NCI-H187 (cell line): Measurements from ENCODE around the gene DNAH10.

Experiments
- DNase-seq, 2 experiments: peaks; one replicate each; lab custom pipeline; 2025; lab: John Stamatoyannopoulos, UW

The DNAH10 gene

DNA sequence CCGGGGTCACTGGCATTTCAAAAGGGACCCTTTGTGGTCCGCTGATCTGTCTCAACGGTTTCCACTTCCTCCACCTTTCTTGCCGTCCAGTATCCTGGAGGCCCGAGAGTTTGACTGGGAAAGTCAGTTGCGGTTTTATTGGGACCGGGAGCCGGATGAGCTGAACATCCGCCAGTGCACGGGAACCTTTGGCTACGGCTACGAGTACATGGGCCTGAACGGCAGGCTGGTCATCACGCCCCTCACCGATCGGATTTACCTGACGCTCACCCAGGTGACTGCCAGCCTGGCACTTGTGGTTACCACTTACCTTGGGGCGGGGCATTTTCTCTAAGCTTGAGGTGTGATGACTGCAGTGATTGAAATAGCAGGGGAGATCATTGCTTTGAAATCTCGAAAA lies 83.8 kb downstream of the DNAH10 start:
- peak in 1 of 2 experiments; percentile 22 for DNase-seq

DNA sequence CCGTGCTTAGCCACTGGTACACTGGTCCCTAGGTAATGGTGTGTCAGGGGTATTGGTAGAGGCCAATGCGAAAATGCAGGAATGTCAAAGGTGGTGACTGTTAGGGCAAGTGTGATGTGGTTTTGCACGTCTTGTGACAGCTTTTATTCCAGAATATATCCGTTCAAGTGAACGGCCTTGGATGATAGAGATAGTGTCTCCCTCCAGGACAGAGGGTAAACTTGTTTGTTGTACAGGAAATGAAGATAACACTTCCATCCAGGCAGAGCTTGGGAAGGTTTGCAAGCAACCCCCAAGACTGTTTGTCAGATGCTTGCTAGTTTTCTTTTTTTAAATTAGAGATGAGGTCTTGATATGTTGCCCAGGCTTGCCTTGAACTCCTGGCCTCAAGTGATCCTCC lies 84.2 kb downstream of the DNAH10 start:
- DNase-seq = no peak

DNA sequence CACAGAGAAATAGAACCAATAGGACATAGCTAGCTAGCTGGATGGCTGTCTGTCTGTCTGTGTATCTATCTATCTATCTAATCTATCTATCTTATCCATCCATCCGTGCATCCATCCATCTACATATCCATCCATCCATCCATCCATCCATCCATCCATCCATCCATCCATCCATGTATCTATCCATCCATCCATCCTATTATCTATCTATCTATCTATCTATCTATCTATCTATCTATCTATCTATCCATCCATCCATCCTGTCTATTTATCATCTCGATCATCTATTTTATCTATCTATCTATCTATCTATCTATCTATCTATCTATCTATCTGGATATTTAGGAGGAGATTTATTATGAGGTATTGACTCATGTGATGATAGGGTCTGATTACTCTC lies 84.9 kb downstream of the DNAH10 start:
- DNase-seq = no peak

DNA sequence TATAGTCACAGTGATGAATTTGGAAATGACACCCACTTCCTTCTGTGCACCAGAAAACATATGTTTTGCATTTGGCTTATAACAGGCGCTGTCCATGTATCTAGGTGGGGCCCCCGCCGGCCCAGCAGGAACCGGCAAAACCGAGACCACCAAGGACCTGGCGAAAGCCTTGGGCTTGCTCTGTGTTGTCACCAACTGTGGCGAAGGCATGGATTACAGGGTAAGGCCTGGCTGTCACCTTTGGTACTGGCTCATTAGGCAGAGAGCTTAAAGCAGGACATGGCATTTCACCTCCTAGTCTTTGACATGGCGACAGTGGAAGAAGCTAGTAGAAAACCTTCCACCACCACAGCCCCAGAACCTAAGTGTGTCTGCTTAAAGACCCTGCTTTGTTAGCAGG lies 85.8 kb downstream of the DNAH10 start:
- no peak for DNase-seq

DNA sequence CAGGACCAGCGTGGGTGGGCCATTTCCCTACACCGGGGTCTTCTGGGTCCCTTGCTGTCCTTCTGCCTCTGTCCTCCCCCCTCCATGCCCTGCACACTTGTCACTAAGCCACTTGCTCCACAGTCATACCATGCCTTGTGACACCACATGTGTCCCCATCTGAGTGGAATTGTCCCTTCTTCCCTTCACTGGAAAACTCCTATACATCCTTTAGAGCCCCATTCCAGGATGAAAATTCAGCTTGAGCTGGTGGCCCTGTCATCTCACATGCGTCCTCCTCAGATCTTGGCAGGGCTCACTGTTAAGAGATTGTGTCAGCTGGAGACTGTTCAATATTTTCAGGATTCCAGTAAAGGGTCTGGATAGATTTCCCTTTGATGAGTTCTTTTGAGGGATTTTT lies 87.4 kb downstream of the DNAH10 start:
- no peak for DNase-seq

DNA sequence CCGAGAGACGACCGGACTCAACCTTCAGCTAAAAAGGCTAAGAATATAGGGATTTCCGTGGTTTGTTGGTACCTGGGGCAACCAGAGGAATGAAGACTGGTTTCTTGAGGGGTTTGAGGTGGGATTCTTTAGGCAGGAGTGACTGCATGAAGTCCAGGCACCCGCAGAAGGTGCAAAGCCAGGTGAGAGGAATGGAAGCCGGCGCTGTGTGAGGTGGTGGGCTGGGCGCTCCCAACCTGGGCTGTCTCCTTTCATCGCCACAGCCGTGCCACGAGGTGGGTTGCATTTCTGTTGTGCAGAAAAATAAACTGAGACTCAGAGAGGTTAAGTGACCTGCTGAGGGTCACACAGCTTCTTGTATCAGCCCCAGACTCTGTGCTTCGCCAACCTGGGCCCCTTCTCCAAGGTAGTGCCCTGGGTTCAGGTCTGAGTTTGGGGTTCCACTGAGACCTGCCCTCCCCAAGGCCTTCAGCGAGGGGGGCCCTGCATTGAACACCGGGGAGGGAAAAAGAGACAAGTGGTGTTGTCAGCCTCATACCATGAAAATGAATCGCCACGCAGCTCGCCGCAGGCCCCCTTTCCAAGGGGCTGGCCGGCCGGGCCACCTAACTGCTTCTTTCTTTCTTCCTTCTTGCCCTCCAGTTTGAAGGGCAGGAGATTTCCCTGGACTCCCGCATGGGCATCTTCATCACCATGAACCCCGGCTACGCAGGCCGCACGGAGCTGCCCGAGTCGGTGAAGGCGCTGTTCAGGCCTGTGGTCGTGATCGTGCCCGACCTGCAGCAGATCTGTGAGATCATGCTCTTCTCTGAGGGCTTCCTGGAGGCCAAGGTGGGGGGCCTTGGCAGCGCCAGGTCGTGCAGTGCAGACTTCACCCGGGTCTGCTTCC lies 88.4 kb downstream of the DNAH10 start:
- no peak for DNase-seq

DNA sequence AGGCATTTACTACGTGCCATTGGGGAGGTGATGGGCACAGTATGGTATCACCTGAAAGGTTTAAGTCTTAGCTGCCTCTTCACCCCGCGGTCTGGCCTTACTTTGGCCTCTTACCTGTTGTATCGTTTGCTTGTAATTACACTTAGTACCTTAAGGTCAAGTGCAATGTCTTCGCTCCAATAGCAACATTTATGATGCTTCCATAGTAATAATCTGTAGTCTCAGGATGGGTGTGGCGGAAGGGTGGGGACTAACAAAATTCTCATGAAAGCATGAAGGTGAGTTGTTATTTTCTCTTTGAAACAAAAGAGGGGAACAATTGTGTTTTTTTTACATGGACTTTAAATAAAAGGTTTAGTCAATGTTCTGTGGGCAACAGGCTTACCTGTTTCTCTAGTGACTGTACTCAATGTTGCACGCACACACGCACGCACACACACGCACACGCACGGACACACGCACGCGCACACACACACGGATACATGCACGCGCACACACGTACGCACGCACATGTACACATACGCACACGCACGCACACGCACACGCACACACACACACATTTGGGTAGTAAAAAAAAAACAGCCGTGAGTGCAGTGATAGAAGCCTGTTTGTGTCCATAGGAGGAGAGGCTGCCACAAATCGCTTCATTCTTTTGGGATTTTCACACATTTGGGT lies 91.4 kb downstream of the DNAH10 start:
- no peak for DNase-seq

DNA sequence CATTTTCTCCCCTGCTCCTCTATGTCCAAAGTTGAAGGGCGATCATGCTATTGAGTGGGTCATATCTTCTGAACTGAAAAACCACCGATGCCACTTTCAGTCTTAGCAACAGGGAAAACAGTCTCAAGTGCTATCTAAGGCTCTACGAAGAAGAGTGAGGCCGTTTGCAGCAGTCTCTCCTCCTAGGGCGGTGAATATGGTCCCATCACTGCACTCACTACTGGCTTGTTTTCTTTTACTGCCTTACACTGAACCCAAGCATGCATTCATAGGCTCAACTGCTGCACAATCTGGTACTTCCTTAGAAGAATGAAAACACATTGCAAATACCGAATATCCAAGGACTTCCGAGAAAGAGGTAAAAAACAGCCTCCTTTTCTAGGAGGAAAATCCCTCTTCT lies 92.1 kb downstream of the DNAH10 start:
- DNase-seq = no peak

DNA sequence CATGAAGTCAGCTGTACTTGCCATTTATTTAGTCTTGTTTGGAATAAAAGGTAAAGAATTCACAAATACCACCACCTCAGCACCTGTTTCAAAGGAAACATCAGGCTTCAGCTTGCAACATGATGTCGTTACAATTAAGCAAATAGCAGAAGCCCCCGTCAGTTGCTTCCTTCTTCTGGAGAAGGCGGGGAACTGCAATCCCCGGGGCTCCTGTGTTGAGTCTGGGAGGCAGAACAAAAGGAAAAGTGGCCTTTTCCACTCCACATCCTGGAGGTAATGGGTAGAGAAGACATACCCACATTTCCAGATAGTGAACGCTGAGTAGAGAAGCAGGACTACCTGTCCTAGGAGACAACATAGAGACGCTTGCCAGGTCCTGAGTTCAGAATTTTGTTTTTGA lies 92.8 kb downstream of the DNAH10 start:
- no peak for DNase-seq

DNA sequence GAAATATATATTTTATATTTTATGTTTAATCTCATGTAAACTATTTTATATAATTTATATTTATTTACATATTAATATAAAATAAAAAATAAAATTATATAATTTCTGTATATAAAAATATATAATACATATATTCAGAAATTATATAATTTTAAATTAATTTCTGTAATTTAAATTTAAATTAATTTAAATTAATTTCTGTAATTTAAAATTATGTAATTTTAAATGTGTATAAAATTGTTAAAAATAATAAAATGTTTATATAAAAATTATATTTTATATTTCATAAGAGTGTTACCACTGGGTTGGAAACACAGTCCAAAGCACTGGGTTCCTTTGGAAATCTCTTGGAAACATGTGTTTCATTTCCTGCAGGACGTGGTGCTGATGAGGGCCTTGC lies 94.6 kb downstream of the DNAH10 start:
- no peak for DNase-seq

DNA sequence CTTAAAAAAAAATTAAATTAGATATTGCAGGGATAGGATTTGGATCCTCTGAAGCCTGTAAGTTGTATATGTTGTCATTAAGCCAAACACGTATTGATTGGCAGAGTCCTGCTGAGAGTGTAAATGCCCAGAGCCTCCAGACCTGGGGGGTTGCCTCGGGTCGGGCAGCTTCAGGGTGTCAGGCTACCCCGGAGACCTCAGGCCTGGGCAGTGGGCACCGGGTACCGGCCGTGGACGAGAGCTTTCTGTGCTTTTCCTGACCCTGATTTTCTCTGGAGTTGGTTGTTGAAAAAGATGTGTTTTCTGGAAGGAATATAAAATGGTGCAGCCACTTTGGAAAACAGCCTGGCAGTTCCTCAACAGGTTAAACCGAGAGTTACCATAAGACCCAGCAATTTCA lies 96.1 kb downstream of the DNAH10 start:
- no peak for DNase-seq

DNA sequence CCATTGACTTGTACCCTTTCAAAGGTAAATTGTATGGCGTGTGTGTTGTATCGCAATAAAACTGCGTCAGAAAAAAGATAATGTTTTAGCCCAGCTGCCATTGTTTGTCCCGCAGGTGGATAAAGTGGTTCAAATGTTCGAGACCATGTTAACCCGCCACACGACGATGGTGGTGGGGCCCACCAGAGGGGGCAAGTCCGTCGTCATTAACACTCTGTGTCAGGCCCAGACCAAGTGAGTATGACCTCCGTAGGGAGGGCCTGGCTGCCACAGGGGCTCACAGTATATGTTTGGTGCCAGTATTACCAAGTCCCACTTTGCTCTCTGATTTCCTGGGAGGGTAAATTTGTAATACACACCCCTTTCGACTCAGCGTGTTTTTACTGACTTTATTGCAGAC lies 96.9 kb downstream of the DNAH10 start:
- no peak for DNase-seq

DNA sequence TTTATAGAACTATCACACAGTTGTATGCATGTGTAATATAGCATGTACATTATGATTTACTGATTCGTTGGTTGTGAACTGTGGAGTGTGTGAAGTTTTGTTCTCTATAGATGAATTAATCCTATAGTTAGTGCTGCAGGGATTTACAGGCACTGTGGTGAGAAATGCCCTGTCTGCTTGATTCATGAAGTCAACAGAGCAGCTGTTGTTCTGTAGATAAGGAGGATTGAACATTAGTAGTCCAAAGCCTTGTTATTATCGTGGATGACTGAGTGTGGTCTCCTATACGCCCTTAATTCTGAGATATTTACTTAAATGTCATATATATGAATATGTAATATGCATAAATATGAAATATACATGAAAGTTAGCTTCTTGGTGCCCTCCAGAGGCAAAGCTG lies 98.3 kb downstream of the DNAH10 start:
- no peak for DNase-seq

DNA sequence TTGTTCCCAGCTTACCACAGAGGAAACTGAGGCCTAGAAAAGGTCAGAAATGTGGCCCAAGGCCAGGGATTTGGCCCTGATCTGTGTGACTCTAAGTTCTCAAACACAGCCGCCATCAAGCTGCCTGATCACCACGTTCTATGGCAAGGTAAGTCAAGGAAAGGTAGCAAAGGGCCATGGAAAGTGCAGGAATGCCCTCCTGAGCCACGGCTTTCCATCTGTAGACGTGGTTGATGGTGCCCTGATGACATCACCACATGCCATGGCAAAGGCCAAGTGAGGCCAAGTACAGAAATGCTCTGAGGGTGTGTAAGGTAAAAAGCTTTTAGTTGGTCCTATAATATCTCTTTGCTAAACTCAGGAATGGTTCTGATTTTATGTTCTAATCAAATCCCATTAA lies 99.3 kb downstream of the DNAH10 start:
- DNase-seq = no peak

DNA sequence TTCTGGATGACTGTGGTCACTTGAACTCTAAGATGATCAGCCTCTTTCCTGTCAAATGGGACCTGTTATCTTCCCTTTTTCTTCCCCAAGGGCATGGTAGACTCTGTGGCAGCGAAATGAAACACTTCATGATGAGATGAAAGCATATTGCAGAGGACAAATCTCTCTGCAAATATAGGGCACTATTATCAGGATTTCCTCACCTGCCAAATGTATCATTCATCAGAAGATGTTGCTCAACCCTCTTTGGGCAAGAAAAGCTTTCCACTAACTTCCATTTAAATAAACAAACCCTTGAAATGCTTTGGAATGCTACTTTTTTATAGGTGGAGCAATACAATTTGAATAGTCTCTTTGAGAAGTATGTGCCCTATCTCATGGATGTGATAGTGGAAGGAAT lies 105.0 kb downstream of the DNAH10 start:
- no peak for DNase-seq

DNA sequence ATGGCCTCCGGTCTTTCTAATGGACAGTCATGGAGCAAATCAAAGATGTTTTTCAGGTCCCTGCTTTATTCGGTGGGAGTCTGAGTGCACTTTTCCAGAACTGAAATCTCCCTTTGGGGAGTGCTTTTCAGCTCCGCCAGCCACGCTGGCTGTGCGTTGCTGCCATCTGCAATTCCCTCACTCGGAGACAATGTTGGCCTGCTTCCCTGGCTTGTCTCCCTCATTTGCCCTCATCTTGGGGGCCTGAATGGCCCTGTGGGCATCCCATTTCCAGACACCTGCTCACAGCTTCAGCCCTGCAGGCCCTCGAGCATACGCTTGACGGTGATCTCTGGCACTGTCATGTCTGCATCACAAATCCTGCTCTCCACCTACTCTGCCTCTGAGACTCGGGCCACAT lies 106.7 kb downstream of the DNAH10 start:
- DNase-seq = no peak

DNA sequence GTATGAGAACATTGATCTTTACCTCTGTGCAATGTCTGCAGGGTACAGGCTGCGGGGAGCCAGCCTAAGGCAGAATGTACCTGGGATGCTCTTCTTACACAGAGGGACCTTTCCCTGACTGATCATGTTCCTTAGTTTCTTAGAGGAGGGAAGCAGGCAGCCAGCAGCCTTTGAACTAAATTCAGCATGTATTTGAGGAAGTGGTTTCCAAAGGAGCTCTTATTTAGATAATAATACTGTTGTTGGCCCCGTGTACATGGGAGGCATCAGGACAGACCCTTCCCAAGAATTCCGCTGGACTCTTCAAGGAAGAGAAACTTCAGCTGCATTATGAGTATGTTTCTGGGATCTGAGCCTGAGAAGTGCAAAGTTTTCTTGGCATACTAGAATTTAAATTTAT lies 111.7 kb downstream of the DNAH10 start:
- no peak for DNase-seq

DNA sequence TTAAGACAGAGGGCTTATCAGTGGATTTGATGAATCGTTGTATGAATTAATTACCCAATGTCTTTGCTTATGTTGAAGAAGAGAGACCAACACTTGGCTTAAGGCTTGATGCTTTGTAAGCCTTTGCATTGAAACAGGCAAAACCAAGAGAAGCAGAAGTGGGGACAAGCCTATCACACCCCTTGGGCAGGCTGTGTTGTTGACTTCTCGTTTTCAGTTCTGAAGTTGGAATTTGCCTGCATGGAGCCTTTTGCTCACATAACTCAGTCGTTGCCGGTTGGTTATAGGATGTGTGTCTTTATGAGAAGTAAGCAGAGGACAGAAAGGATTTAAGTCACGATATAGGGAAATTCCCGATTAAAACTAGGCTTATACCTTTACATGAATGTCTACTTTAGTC lies 115.9 kb downstream of the DNAH10 start:
- no peak for DNase-seq

DNA sequence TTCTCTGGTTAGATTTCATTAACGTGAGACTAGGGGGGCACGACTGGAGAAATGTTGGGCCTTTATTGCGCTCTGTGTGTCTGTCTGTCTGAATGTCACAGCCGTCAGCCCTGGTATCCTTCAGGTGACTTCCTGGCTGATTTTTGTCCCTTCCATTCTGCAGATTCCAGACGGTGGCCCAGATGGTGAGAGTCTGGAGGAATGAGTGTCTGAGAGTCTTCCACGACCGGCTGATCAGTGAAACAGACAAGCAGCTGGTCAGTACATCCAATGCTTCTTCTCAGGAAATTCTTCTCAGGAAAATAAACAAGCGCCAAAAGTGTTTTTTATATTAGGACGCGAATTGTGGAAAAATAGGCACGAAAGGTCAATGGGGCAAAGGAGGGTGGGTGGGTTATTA lies 117.0 kb downstream of the DNAH10 start:
- no peak for DNase-seq

DNA sequence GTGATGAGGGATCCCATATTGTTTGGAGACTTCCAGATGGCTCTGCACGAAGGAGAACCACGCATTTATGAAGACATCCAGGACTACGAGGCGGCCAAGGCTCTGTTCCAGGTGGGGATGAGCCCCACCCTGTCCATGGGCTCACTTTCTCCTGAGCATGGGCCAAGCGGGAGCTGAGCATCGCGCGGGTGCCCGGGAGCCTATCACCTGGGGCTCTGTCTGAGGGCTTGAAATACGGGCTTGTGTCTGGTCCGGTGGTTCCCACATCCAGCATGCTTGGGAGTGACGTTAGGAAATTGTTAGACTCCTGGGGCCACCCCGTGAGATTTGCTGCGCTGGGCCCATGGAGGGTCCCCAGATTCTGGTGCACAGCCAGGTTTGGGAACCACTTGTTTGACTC lies 117.6 kb downstream of the DNAH10 start:
- no peak for DNase-seq

DNA sequence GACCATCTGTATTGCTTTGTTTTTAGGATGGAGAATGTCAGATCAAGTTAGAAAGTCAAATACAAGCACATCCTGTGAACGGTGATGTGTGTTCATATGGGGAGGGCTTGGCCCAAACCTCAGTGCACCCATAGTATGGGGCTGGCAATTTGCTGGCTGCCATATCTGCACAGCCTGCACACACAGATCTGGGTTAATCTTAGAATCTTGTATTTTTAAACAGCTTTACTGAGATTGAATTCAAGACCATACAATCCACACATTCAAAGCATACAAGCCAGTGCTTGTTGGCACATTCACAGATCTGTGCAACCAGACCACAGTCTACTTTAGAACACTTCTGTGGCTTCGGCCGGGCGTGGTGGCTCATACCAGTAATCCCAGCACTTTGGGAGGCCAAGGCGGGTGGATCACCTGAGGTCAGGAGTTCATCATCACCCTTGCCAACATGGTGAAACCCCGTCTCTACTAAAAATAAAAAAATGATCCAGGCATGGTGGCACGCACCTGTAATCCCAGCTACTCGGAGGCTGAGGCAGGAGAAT lies 120.1 kb downstream of the DNAH10 start:
- DNase-seq = no peak

DNA sequence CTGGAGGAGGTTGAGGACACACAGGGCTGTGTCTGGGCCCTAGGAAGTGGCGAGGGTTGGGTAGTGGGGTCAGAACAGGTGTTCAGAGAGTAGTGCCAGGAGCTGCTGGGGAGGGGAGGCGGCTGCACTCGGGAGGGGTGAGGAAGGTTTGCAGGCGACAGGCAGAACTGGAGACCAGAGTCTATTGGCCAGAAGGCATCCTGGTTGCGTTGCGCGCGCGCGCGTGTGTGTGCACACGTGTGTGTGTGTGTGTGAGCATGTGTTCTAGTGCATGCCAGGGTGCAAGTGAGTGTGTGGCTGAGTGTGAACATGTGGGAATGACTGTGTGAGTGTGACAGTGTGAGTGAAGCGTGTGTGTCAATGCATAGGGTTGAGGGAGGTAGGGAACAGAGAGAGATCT lies 124.2 kb downstream of the DNAH10 start:
- DNase-seq = no peak

DNA sequence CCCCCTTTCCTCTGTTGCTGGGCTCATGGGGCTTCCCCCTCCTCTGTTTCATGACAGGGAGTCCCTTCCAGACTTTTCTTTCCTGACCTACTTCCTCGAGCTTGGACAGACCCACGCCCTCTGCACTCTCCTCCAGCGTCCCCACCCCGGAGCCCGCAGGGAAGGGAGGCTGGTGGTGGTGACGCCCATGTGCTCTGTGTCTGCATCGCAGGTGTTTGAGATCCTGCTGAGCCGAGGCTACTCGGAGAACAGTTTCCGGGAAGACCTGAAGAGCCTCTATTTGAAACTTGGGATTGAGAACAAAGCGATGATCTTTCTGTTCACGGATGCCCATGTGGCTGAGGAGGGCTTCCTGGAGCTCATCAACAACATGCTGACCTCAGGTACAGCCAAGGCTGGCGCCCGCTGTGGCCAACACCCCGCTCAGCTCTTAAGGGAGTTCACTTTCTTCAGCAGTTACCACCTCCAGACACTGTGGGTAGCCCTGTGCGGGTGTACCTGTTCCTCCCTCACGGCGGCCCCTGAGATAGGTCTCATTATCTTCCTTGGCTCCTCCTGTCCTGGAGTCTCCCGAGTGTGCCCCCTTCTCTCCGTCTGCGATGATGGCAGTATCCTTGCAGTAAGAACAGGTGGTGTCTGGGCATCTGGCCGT lies 125.0 kb downstream of the DNAH10 start:
- no peak for DNase-seq
